ENCODE results near the gene SLC6A3. TPM values are rescaled to one million over a fixed set of nuclear protein-coding genes. Genes with fewer than 3 reads are reported as not detected.

Gene SLC6A3
- total and polyA plus RNA-seq, 9 of the 15 experiments (the other 6 are each of a cell fraction or from before 2014, with no cell fraction given): not detected

- TF ChIP-seq E2F8 (IDR thresholded peaks at IDR 0.05; ENCODE audit: low read depth, partially characterized antibody) (no peak), DACH1 (IDR thresholded peaks at IDR 0.05; ENCODE audit: partially characterized antibody) (no peak), ESRRB (CRISPR knock-in tag; IDR thresholded peaks at IDR 0.05; ENCODE audit: borderline replicate concordance) (no peak), SMARCA5 (IDR thresholded peaks at IDR 0.05) (no peak), ASH1L (IDR thresholded peaks at IDR 0.05; ENCODE audit: borderline replicate concordance, low read depth, partially characterized antibody) (no peak), TEAD4 (IDR thresholded peaks at IDR 0.05; ENCODE audit: low read length) (no peak), TEAD4 (CRISPR knock-in tag; IDR thresholded peaks at IDR 0.05; ENCODE audit: borderline replicate concordance) (no peak), ZC3H8 (IDR thresholded peaks at IDR 0.05) (no peak)
Observed at GRCh38 chr5:1474183-1474839, 29.1 kb upstream of the SLC6A3 start (continued).

- 78% methylated on average over 12 of the region's 12 CpGs for WGBS (ENCODE audit: insufficient coverage, low coverage, missing lambda C conversion rate)
- POLR2A ChIA-PET: interaction anchor here (0.6 kb wide), 1 partner anchor 464 kb away, joined by 3 read pairs; no protein-coding TSS in a partner anchor
- intact Hi-C loops (cut with micrococcal nuclease): no loop called here
- no peak for TF ChIP-seq LEF1 (IDR thresholded peaks at IDR 0.05)
- no peak for TF ChIP-seq ZNF280A (IDR thresholded peaks at IDR 0.05; ENCODE audit: low read depth, partially characterized antibody)
- no peak for TF ChIP-seq HMGN3 (IDR thresholded peaks at IDR 0.05; ENCODE audit: borderline replicate concordance, extremely low read depth, insufficient read length, low read depth, low read length)
- no peak for TF ChIP-seq ELF2 (CRISPR knock-in tag; IDR thresholded peaks at IDR 0.05)
- no peak for TF ChIP-seq ARID2 (IDR thresholded peaks at IDR 0.05)
- no peak for TF ChIP-seq RBBP5 (IDR thresholded peaks at IDR 0.05; ENCODE audit: borderline replicate concordance, insufficient read depth, low read length, poor library complexity, severe bottlenecking)
- no peak for TF ChIP-seq PCBP2 (IDR thresholded peaks at IDR 0.05; ENCODE audit: low read depth, low read length, poor library complexity, severe bottlenecking)
Observed at GRCh38 chr5:1473746-1474145, 28.5 kb upstream of the SLC6A3 start.

More at GRCh38 chr5:1473746-1474145, 28.5 kb upstream of the SLC6A3 start:
- in situ Hi-C loops (cut with MboI): no loop called here
- Histone ChIP-seq H3K36me3 (ENCODE audit: control insufficient read depth, insufficient read depth, low read length) (peaks cover 4% of the 10 kb centered on the region; the same call in 2 of the 3 replicates), H3K27me3 (ENCODE audit: control insufficient read depth in 2 of 2, insufficient read depth in 2 of 2, low read length in 2 of 2) (no peaks in the 10 kb centered on the region), H4K20me1 (replicated peaks; ENCODE audit: control insufficient read depth, insufficient read depth, low read length) (peaks cover 5% of the 10 kb centered on the region; the same call in 1 of the 2 replicates), H3K9ac (ENCODE audit: insufficient read depth in 1 of 2, low read depth in 2 of 2, low read length in 2 of 2) (no peak overlapping the region), H3K4me1 (replicated peaks in 1 of 2; ENCODE audit: control insufficient read depth in 2 of 2, insufficient read depth in 2 of 2, low read length in 2 of 2) (peaks cover 0 to 15% of the 10 kb centered on the region in 2 experiments; a peak in 1 of 5 replicates), H3K9me1 (ENCODE audit: control insufficient read depth, insufficient read depth, low read length) (no peaks in the 10 kb centered on the region), H3K9me3 (replicated peaks; ENCODE audit: control insufficient read depth, insufficient read depth, low read depth, low read length) (no peaks in the 10 kb centered on the region), H2AFZ (ENCODE audit: low read depth, low read length) (no peak overlapping the region), H3K27ac (ENCODE audit: extremely low read depth, low read depth, low read length) (no peak overlapping the region), H3K4me2 (ENCODE audit: insufficient read depth, low read length) (no peak overlapping the region), H3K4me3 (no peak overlapping the region), H3K79me2 (ENCODE audit: control insufficient read depth, insufficient read depth, low read length) (no peaks in the 10 kb centered on the region)
- CTCF ChIA-PET (ENCODE audit: low intra/inter-chr PET ratio): interaction anchor here (0.7 kb wide), 1 partner anchor 259 kb away, joined by 3 read pairs; no protein-coding TSS in a partner anchor
- DNase-seq (ENCODE audit: extremely low read depth in 1 of 4, low spot score in 3 of 4): no peak
- no TSS peak for BruUV-seq (replicated peaks)
- no peak for FAIRE-seq
- no peak for ATAC-seq
